OCI-LY1 (cell line): ENCODE results near the gene ADAMTSL3.

Experiments used
- H2AFZ ChIP-seq: fragments of 200-600 bp; sonication (generic), shearing (Covaris generic); 2 replicates; pipeline ENCODE4 v1.6.0; 2014; ENCODE audit warnings: antibody characterized with exemption, mild to moderate bottlenecking, low read length
- H3F3A ChIP-seq: fragments of 200-600 bp; sonication (generic), shearing (Covaris generic); 2 replicates; pipeline ENCODE4 v1.6.0; 2014; ENCODE audit warnings: mild to moderate bottlenecking, antibody characterized with exemption, low read length, moderate library complexity; ENCODE audit not compliant: insufficient read depth
- H3K27ac ChIP-seq: fragments of 200-600 bp; sonication (generic); 2 replicates; pipeline ENCODE4 v1.5.1; 2014; ENCODE audit warnings: low read length, mixed run types, mild to moderate bottlenecking, low read depth; ENCODE audit not compliant: poor library complexity, severe bottlenecking
- H3K27me3 ChIP-seq: fragments of 200-600 bp; sonication (generic); 2 replicates; pipeline ENCODE4 v1.6.0; 2014; ENCODE audit warnings: antibody characterized with exemption, mild to moderate bottlenecking, low read length, moderate library complexity; ENCODE audit not compliant: insufficient read depth
- H3K36me3 ChIP-seq: fragments of 200-600 bp; sonication (generic); 2 replicates; pipeline ENCODE4 v1.6.1; 2014; ENCODE audit warnings: mild to moderate bottlenecking, antibody characterized with exemption, low read length, moderate library complexity, mixed read lengths; ENCODE audit not compliant: insufficient read depth
- H3K4me1 ChIP-seq: fragments of 200-600 bp; sonication (generic); 2 replicates; pipeline ENCODE4 v1.5.1; 2014; ENCODE audit warnings: mild to moderate bottlenecking, low read length, moderate library complexity; ENCODE audit not compliant: insufficient read depth, severe bottlenecking
- H3K4me2 ChIP-seq: fragments of 200-600 bp; sonication (generic), shearing (Covaris generic); 2 replicates; pipeline ENCODE4 v1.6.1; 2014; ENCODE audit warnings: low read length
- H3K4me3 ChIP-seq: fragments of 200-600 bp; sonication (generic); 2 replicates; pipeline ENCODE4 v1.5.1; 2014; ENCODE audit warnings: low read length, low read depth, mild to moderate bottlenecking, mixed read lengths; ENCODE audit not compliant: poor library complexity, severe bottlenecking
- H3K79me2 ChIP-seq: fragments of 200-600 bp; shearing (Covaris generic); 2 replicates; pipeline ENCODE4 v1.6.1; 2016; ENCODE audit warnings: mixed run types, low read length, mixed read lengths; ENCODE audit not compliant: insufficient read depth
- H3K9ac ChIP-seq: fragments of 200-600 bp; sonication (generic), shearing (Covaris generic); 2 replicates; pipeline ENCODE4 v1.6.1; 2014; ENCODE audit warnings: mild to moderate bottlenecking, low read length, mixed read lengths
- H3K9me2 ChIP-seq: fragments of 200-600 bp; sonication (generic), shearing (Covaris generic); 2 replicates; pipeline ENCODE4 v1.6.1; 2014; ENCODE audit warnings: low read depth, mild to moderate bottlenecking, low read length, mixed read lengths
- H3K9me3 ChIP-seq: fragments of 200-600 bp; shearing (Covaris generic); 2 replicates; pipeline ENCODE4 v1.6.1; 2014; ENCODE audit warnings: low read length, mixed read lengths
- H4K20me1 ChIP-seq: fragments of 200-600 bp; sonication (generic), shearing (Covaris generic); 2 replicates; pipeline ENCODE4 v1.6.0; 2016; ENCODE audit warnings: mild to moderate bottlenecking, low read length; ENCODE audit not compliant: insufficient read depth
- EZH2 ChIP-seq: fragments of 200-600 bp; sonication (generic), shearing (Covaris generic); IDR thresholded peaks from 2 replicates; pipeline ENCODE4 v1.8.0; 2017; ENCODE audit warnings: borderline replicate concordance, mixed run types, mild to moderate bottlenecking, antibody characterized with exemption, low read length, moderate library complexity, mixed read lengths
- TF ChIP-seq, protein P1 (sequence below): fragments of 200-600 bp; sonication (generic), shearing (Covaris generic); IDR thresholded peaks from 2 replicates; pipeline ENCODE4 v1.5.1; 2017; ENCODE audit warnings: mild to moderate bottlenecking, antibody characterized with exemption, low read length, moderate library complexity, mixed read lengths

Gene ADAMTSL3

DNA sequence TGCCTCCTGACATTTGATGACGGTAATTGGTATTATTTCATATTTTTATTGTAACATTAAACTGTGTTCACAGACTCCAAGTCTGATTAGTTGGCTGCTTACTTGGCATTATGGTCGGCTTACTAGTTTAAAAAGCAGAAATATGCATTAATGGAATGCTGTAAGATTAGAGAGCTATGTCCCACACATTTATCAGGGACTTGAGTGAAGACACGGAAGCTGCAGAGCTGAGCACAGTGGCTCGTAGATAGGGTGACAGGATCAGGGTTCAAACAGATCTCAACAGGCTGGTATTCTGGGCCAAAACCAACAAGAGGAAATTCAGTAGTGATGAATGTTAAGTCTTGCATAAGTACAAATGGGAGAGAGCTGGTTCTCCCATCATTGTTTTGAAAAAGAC is 113.8 kb downstream of the ADAMTSL3 start:
- no peaks in the 10 kb centered on the region for H3K4me1 ChIP-seq
- H3K9me3 ChIP-seq, result no peaks in the 10 kb centered on the region
- H3K27ac ChIP-seq, result no peak overlapping the region
- H4K20me1 ChIP-seq, result no peaks in the 10 kb centered on the region
- H3K79me2 ChIP-seq, result no peaks in the 10 kb centered on the region
- no peaks in the 10 kb centered on the region for H3F3A ChIP-seq
- H3K4me3 ChIP-seq, result no peak overlapping the region
- H3K36me3 ChIP-seq, result no peaks in the 10 kb centered on the region
- H3K27me3 ChIP-seq, result no peaks in the 10 kb centered on the region
- no peak overlapping the region for H3K4me2 ChIP-seq
- H3K9me2 ChIP-seq, result no peaks in the 10 kb centered on the region
- H2AFZ ChIP-seq, result no peak overlapping the region
- TF ChIP-seq, protein P1, sequence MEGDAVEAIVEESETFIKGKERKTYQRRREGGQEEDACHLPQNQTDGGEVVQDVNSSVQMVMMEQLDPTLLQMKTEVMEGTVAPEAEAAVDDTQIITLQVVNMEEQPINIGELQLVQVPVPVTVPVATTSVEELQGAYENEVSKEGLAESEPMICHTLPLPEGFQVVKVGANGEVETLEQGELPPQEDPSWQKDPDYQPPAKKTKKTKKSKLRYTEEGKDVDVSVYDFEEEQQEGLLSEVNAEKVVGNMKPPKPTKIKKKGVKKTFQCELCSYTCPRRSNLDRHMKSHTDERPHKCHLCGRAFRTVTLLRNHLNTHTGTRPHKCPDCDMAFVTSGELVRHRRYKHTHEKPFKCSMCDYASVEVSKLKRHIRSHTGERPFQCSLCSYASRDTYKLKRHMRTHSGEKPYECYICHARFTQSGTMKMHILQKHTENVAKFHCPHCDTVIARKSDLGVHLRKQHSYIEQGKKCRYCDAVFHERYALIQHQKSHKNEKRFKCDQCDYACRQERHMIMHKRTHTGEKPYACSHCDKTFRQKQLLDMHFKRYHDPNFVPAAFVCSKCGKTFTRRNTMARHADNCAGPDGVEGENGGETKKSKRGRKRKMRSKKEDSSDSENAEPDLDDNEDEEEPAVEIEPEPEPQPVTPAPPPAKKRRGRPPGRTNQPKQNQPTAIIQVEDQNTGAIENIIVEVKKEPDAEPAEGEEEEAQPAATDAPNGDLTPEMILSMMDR, result no peak
- no peak for TF ChIP-seq EZH2
- no peak overlapping the region for H3K9ac ChIP-seq

DNA sequence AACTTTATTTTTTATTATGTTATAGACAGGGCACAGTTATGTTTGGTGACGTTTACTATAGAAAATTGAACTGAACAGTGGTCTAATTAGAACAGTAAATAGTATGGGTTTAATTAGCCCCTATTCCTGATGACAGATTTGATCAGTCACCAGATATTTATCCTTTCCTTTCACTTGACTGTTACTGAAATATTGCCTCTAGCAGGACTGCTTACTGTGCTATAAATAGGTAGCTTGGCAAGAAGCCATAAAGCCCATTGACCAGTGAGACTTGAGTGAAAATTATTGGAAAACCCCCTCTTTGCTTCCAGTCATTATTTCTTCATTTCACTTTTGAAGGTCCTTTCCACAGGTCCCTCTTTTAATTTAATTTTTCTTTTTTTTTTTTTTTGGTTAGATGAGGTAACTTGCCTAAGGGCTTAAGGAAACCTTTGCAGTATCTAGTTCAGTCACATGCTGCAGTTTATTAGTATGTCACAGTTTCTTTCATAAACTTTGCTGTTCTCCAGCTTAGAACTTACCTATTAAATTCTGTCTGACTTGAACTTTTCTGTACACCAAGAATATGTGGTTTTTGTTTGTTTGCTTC is 115.6 kb downstream of the ADAMTSL3 start:
- Histone ChIP-seq H3F3A (no peaks in the 10 kb centered on the region), H3K4me2 (no peak overlapping the region), H3K4me1 (no peaks in the 10 kb centered on the region), H3K36me3 (no peaks in the 10 kb centered on the region), H3K27ac (no peak overlapping the region), H2AFZ (no peak overlapping the region), H3K9me3 (no peaks in the 10 kb centered on the region), H3K27me3 (no peaks in the 10 kb centered on the region), H3K9me2 (no peaks in the 10 kb centered on the region), H3K4me3 (no peak overlapping the region), H3K79me2 (no peaks in the 10 kb centered on the region), H3K9ac (no peak overlapping the region), H4K20me1 (no peaks in the 10 kb centered on the region)
- TF ChIP-seq EZH2, result no peak
- TF ChIP-seq, protein P1, result no peak

DNA sequence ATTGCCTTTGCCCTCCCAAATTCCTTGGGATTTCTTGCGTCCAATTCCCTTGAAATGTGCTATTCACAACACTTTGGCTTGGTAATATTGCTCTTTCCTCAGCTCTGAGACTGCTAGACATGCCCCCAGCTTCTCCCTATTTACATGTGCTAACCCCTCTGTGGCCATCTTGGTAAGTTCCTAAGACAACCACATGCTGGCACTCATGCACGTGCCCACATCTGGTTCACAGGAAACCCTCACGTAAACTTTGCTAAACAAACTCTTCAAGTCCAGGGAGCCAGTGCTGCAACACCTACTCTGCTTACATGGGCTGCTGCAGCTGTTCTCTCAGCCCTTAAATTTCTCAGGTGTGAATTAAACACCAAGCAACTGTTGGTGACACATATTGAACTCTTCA is 121.8 kb downstream of the ADAMTSL3 start:
- Histone ChIP-seq H3K9me2 (no peaks in the 10 kb centered on the region), H3F3A (no peaks in the 10 kb centered on the region), H3K27ac (no peak overlapping the region), H2AFZ (no peak overlapping the region), H3K4me1 (no peaks in the 10 kb centered on the region), H3K4me3 (no peak overlapping the region), H3K27me3 (no peaks in the 10 kb centered on the region), H3K36me3 (no peaks in the 10 kb centered on the region), H4K20me1 (no peaks in the 10 kb centered on the region), H3K9ac (no peak overlapping the region), H3K9me3 (no peaks in the 10 kb centered on the region), H3K79me2 (no peaks in the 10 kb centered on the region), H3K4me2 (no peak overlapping the region)
- TF ChIP-seq, protein P1, result no peak
- TF ChIP-seq EZH2, result no peak
